Measurements from ENCODE around the gene FOXN3. TPM values are rescaled to one million over a fixed set of nuclear protein-coding genes. Genes with fewer than 3 reads are reported as not detected.
A peak's percentile ranks its signal among the peaks of the same experiment; 100 is the strongest.

FOXN3 gene
- total RNA-seq, 1 experiment from 2014 or later, result 125 TPM

DNA sequence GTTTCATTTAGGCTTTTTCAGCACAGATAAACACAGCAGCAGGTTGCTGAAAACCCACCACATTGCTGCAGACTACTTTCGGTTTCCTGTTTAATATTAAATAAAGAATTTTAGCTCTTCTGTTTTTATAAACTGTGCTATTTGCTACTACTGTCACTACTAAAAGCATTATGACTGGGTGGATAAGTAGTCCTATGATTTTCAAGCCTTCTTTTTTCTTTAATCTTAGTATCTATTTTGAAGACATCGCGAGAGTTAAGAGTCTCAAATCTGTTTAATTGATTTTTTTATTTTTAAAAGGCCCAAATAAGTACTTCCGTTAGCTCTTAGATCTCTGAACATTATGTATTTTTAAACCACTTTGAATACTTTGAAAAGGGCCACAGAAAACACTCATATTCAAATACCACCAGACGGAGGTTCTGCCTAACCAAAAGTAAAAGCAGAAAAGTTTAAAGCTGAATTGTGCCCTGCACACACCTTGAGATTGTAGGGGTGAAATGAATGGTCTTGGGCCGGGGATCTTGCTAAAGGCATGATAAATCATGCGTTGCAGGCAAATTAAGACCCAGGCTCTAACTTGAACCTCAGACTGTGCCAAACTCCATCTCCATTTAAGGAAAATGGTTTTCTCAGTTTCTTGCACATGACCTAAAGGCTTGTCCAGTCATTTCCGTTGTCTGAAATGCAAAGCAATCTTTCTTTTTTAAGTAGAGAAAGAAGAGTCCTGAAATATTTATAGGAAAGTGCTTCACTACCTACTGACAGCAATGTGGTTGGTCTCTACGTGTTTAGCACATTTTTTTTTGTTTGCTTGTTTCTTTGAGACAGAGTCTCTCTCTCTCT, 13.6 kb upstream of the FOXN3 start:
- no peak overlapping the region for H4K8ac ChIP-seq (replicated peaks; ENCODE audit: insufficient read length, low read depth, low read length)
- H3K4ac ChIP-seq (ENCODE audit: low read depth, low read length), result no peak overlapping the region
- Mint-ChIP-seq H3K36me3 (ENCODE audit: insufficient read depth in 1 of 3, low read depth in 3 of 3) (peaks cover 3 to 8% (median 5%) of the 10 kb centered on the region in 3 experiments; a peak in 4 of 7 replicates), H3K27ac (peak overlapping the region; percentile 4 to 88 (median 46); a peak in 6 of 7 replicates), H3K4me1 (peaks cover 47 to 51% of the 10 kb centered on the region in 2 experiments), H3K27me3 (ENCODE audit: low read depth) (no peaks in the 10 kb centered on the region; the same call in 1 of the 2 replicates), H3K9me3 (no peaks in the 10 kb centered on the region; a peak in 2 of 5 replicates), H3K4me3 (no peak overlapping the region)
- no peak overlapping the region for H3K18ac ChIP-seq (ENCODE audit: insufficient read length, low read depth, low read length)
- H3K79me2 ChIP-seq (ENCODE audit: insufficient read depth, low read length), result peaks cover 4% of the 10 kb centered on the region; the same call in 1 of the 2 replicates
- no peak overlapping the region for H3K23ac ChIP-seq (ENCODE audit: insufficient read length, low read depth, low read length)
- H4K5ac ChIP-seq (ENCODE audit: insufficient read length, low read depth, low read length), result no peak overlapping the region
- no peaks in the 10 kb centered on the region for H3K23me2 ChIP-seq (ENCODE audit: insufficient read length, low read depth, low read length, poor library complexity, severe bottlenecking)
- no peak overlapping the region for H2BK5ac ChIP-seq (ENCODE audit: insufficient read length, low read length)
- no peak overlapping the region for H3K56ac ChIP-seq (ENCODE audit: insufficient read length, low read depth, low read length)
- H3K27me3 ChIP-seq (ENCODE audit: insufficient read depth, low read length), result no peaks in the 10 kb centered on the region
- no CpG with 5 or more reads among the region's 9 CpGs for WGBS (ENCODE audit: extremely low coverage, insufficient read length, low lambda C conversion rate)
- no peak overlapping the region for H3K14ac ChIP-seq (ENCODE audit: insufficient read depth, low read length)
- no peak for DNase-seq
- H2AK5ac ChIP-seq (ENCODE audit: insufficient read length, low read length), result no peak overlapping the region
- no peaks in the 10 kb centered on the region for H3K9me3 ChIP-seq (ENCODE audit: control insufficient read depth, low read depth, low read length)
- no peak overlapping the region for H3T11ph ChIP-seq (ENCODE audit: low read length)
- no peak overlapping the region for H2BK20ac ChIP-seq (ENCODE audit: low read depth, low read length, poor library complexity, severe bottlenecking)
- peaks cover 9% of the 10 kb centered on the region for H3K4me1 ChIP-seq (ENCODE audit: insufficient read depth, low read length)
- no peak overlapping the region for H3K4me2 ChIP-seq (ENCODE audit: insufficient read depth, insufficient read length, low read length)
- H2BK120ac ChIP-seq (ENCODE audit: low read depth, low read length, poor library complexity, severe bottlenecking), result no peak overlapping the region
- no peak overlapping the region for H2BK15ac ChIP-seq (ENCODE audit: low read depth, low read length)
- H4K91ac ChIP-seq (ENCODE audit: insufficient read length, low read depth, low read length), result no peak overlapping the region
- H4K20me1 ChIP-seq (ENCODE audit: control insufficient read depth, insufficient read depth, insufficient read length), result no peaks in the 10 kb centered on the region
- H2AFZ ChIP-seq (ENCODE audit: low read length), result no peak overlapping the region
- H3K79me1 ChIP-seq (ENCODE audit: insufficient read depth, low read depth, low read length, poor library complexity, severe bottlenecking), result peaks cover 5% of the 10 kb centered on the region
- no peak overlapping the region for H3K9ac ChIP-seq (ENCODE audit: extremely low read depth, insufficient read length, low read length)
- no peak overlapping the region for H2BK12ac ChIP-seq (ENCODE audit: insufficient read length, low read depth, low read length)
- TF ChIP-seq, protein P1, sequence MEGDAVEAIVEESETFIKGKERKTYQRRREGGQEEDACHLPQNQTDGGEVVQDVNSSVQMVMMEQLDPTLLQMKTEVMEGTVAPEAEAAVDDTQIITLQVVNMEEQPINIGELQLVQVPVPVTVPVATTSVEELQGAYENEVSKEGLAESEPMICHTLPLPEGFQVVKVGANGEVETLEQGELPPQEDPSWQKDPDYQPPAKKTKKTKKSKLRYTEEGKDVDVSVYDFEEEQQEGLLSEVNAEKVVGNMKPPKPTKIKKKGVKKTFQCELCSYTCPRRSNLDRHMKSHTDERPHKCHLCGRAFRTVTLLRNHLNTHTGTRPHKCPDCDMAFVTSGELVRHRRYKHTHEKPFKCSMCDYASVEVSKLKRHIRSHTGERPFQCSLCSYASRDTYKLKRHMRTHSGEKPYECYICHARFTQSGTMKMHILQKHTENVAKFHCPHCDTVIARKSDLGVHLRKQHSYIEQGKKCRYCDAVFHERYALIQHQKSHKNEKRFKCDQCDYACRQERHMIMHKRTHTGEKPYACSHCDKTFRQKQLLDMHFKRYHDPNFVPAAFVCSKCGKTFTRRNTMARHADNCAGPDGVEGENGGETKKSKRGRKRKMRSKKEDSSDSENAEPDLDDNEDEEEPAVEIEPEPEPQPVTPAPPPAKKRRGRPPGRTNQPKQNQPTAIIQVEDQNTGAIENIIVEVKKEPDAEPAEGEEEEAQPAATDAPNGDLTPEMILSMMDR (conservative IDR thresholded peaks at IDR 0.05), result no peak
- no peak overlapping the region for H3K27ac ChIP-seq (ENCODE audit: insufficient read length, low read depth, low read length)
